K562 (cell line): ENCODE data around the gene CNDP1. TPM values are rescaled to one million over a fixed set of nuclear protein-coding genes. Genes with fewer than 3 reads are reported as not detected.

Experiments
- EGR1 ChIP-seq: fragments of 450-650 bp; conservative IDR thresholded peaks from 2 replicates; pipeline ENCODE4 v1.6.1; 2017; ENCODE audit warnings: mild to moderate bottlenecking
- EP300 ChIP-seq: IDR thresholded peaks from 2 replicates; pipeline ENCODE4 v1.6.1; 2012; ENCODE audit warnings: low read length, improper control_type of control experiment
- ETV5 ChIP-seq: sonication (generic); formaldehyde crosslinking; IDR thresholded peaks from 2 replicates; pipeline ENCODE4 v1.4.0; 2020; ENCODE audit warnings: low read depth, mild to moderate bottlenecking, missing genetic modification reagents
- HSF4 ChIP-seq: fragments of 250-450 bp; sonication (Bioruptor Pico); IDR thresholded peaks from 2 replicates; pipeline ENCODE4 v2.1.2; 2022; ENCODE audit warnings: mild to moderate bottlenecking, moderate library complexity, borderline replicate concordance
- IRF9 ChIP-seq: fragments of 450-650 bp; IDR thresholded peaks from 2 replicates; pipeline ENCODE4 v1.6.1; 2016; ENCODE audit warnings: missing biosample characterization, missing genetic modification characterization
- MXD1 ChIP-seq: fragments of 250-450 bp; sonication (Bioruptor Pico); IDR thresholded peaks from 2 replicates; pipeline ENCODE4 v1.8.0; 2021; ENCODE audit warnings: borderline replicate concordance, mild to moderate bottlenecking, moderate library complexity; ENCODE audit not compliant: poor library complexity, severe bottlenecking
- PHTF2 ChIP-seq: fragments of 250-450 bp; sonication (Bioruptor Pico); IDR thresholded peaks from 2 replicates; pipeline ENCODE4 v1.5.0; 2021; ENCODE audit warnings: mild to moderate bottlenecking
- ZNF143 ChIP-seq: sonication (generic); formaldehyde crosslinking; IDR thresholded peaks from 2 replicates; pipeline ENCODE4 v1.9.0; 2022; ENCODE audit warnings: mild to moderate bottlenecking, missing genetic modification reagents
- ZSCAN29 ChIP-seq: fragments of 450-650 bp; IDR thresholded peaks from 2 replicates; pipeline ENCODE4 v1.6.1; 2017
- polyA plus RNA-seq, 8 experiments: library from polyadenylated mRNA; depleted of rRNA in 4 of 8; stranded (reverse) in 5 of 8; unstranded in 3 of 8; fragments of >200 nt; fragmentation: Nextera tagmentation in 2 of 8; fragmentation: Illumina TruSeq in 1 of 8; extraction: Ambion mirVana in 2 of 8; extraction: Trizol in 1 of 8; gene quantifications; 2 replicates each; pipeline versions ENCODE4 v1.2.1 to v1.2.3, GENCODE V29; 2011 to 2014; ENCODE audit warnings: inconsistent platforms in 1 of 8, missing spikeins in 1 of 8
- total RNA-seq, 7 experiments: library from RNA; depleted of rRNA in 6 of 7; stranded (reverse); fragments of >200 nt in 6 of 7; fragmentation: Illumina TruSeq in 2 of 7; extraction: Trizol in 2 of 7; gene quantifications; 2 replicates each; pipeline versions ENCODE4 v1.2.1 to v1.2.3, GENCODE V29; 2011 to 2021; ENCODE audit warnings: low replicate concordance in 1 of 7
- TF ChIP-seq, protein P1 (sequence below), 2 experiments: fragments of 150-350 bp in 1 of 2; IDR thresholded peaks; 2 replicates each; pipeline ENCODE4 v1.6.1; 2012 to 2016; ENCODE audit warnings: low read depth in 2 of 2, low read length in 2 of 2, mild to moderate bottlenecking in 1 of 2, moderate library complexity in 1 of 2
- TF ChIP-seq, protein P2 (sequence below): fragments of 250-450 bp; sonication (Bioruptor Pico); IDR thresholded peaks from 2 replicates; pipeline ENCODE4 v1.8.0; 2021; ENCODE audit warnings: moderate library complexity, mild to moderate bottlenecking, inconsistent platforms

The CNDP1 gene
- total and polyA plus RNA-seq, 9 of the 15 experiments (the other 6 are each of a cell fraction or from before 2014, with no cell fraction given) = not detected

DNA sequence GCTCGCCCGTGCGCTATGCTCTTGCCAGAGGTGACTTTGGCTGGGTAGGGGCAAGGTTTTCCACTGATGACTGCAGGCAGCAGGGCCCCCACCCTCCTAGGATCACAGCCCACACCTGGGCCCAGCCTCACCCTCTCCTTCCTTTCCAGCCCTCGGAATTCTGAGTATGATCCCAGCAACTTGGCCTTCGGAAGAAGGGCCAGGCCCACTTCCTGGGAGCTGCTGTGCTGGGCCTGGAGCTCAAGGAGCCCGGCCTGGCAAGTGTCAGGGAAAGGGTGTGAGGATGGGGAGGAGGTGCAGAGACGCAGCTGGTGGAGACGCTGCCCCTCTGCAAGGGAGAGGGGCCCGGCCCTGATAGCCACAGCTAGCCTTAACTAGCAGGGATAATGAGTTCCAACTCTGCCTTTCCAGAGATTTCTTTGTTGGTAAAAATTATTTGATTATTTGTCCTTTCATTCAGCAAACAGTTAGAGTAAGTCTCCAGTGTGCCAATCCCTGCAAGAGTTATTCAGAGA is 1.7 kb upstream of the CNDP1 start (continued):
- TF ChIP-seq MXD1 (no peak), EGR1 (no peak), ZSCAN29 (no peak), IRF9 (no peak), ZNF143 (CRISPR knock-in tag) (no peak), HSF4 (no peak), ETV5 (CRISPR knock-in tag) (no peak), EP300 (no peak), PHTF2 (CRISPR knock-in tag) (no peak)
- TF ChIP-seq, protein P1, sequence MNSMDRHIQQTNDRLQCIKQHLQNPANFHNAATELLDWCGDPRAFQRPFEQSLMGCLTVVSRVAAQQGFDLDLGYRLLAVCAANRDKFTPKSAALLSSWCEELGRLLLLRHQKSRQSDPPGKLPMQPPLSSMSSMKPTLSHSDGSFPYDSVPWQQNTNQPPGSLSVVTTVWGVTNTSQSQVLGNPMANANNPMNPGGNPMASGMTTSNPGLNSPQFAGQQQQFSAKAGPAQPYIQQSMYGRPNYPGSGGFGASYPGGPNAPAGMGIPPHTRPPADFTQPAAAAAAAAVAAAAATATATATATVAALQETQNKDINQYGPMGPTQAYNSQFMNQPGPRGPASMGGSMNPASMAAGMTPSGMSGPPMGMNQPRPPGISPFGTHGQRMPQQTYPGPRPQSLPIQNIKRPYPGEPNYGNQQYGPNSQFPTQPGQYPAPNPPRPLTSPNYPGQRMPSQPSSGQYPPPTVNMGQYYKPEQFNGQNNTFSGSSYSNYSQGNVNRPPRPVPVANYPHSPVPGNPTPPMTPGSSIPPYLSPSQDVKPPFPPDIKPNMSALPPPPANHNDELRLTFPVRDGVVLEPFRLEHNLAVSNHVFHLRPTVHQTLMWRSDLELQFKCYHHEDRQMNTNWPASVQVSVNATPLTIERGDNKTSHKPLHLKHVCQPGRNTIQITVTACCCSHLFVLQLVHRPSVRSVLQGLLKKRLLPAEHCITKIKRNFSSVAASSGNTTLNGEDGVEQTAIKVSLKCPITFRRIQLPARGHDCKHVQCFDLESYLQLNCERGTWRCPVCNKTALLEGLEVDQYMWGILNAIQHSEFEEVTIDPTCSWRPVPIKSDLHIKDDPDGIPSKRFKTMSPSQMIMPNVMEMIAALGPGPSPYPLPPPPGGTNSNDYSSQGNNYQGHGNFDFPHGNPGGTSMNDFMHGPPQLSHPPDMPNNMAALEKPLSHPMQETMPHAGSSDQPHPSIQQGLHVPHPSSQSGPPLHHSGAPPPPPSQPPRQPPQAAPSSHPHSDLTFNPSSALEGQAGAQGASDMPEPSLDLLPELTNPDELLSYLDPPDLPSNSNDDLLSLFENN (IDR thresholded peaks at IDR 0.05; ENCODE audit: low read depth in 2 of 2, low read length in 2 of 2) = no peak
- TF ChIP-seq, protein P2, sequence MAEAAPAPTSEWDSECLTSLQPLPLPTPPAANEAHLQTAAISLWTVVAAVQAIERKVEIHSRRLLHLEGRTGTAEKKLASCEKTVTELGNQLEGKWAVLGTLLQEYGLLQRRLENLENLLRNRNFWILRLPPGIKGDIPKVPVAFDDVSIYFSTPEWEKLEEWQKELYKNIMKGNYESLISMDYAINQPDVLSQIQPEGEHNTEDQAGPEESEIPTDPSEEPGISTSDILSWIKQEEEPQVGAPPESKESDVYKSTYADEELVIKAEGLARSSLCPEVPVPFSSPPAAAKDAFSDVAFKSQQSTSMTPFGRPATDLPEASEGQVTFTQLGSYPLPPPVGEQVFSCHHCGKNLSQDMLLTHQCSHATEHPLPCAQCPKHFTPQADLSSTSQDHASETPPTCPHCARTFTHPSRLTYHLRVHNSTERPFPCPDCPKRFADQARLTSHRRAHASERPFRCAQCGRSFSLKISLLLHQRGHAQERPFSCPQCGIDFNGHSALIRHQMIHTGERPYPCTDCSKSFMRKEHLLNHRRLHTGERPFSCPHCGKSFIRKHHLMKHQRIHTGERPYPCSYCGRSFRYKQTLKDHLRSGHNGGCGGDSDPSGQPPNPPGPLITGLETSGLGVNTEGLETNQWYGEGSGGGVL = no peak
